ENCODE data around the gene FZD4. TPM values are rescaled to one million over a fixed set of nuclear protein-coding genes. Genes with fewer than 3 reads are reported as not detected.

The FZD4 gene
- polyA plus RNA-seq, 2 donors, result 1.4 to 2.0 TPM

DNA sequence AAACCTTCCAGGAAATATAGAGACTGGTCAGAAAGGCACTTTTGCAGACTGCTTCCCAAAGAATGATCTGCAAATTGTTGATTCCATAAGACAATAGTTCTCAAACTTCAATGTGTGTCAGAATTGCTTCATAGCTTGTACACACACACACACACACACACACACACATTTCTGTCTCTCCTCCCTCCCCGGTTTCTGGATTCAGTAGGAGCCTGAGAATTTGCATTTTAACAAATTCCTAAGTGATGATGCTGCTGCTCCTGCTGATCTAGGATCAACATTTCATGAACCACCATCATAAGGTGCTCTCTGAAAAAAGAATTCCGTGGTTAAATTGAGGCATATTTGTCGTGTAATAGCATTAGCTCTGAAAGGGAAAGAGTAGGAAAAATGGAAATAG is 35.3 kb upstream of the FZD4 start:
- H3K27ac ChIP-seq (ENCODE audit: low read depth in 2 of 2, low read length in 1 of 2), result no peak overlapping the region
- no peaks in the 10 kb centered on the region for H3K9me3 ChIP-seq (ENCODE audit: control insufficient read depth in 2 of 2, insufficient read depth in 1 of 2, low read depth in 1 of 2, low read length in 1 of 2)
- H3K4me3 ChIP-seq (ENCODE audit: low read depth in 1 of 2, low read length in 2 of 2), result no peak overlapping the region
- no peaks in the 10 kb centered on the region for H3K36me3 ChIP-seq (ENCODE audit: control insufficient read depth in 2 of 2, insufficient read depth in 2 of 2, low read length in 1 of 2)
- no peaks in the 10 kb centered on the region for H3K27me3 ChIP-seq (ENCODE audit: control insufficient read depth in 1 of 2, insufficient read depth in 2 of 2, low read length in 2 of 2)
- WGBS, 2 donors, result 56 to 62% methylated on average over 3 of the region's 3 CpGs
- no peaks in the 10 kb centered on the region for H3K4me1 ChIP-seq (ENCODE audit: control insufficient read depth in 2 of 2, insufficient read depth in 2 of 2, low read length in 1 of 2)

DNA sequence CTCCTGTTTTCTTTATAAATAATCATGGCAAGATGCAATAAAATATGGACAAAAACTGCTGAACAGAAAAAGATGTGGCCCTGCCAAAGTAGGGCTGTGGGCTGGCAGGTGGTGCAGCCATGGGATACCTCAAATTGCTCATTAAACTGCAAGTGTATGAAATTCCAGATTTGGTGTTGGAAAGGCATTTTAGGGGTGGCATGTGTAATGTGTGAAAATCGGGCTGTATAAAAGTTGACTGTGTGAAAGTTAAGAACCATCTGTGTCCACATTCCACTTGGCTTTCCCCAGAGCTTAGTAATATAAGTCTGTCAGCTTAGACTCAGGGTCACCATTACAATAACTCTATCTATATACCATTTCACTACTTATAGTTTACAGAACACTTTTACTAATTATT is 34.8 kb upstream of the FZD4 start:
- Histone ChIP-seq H3K9me3 (ENCODE audit: control insufficient read depth in 2 of 2, insufficient read depth in 1 of 2, low read depth in 1 of 2, low read length in 1 of 2) (no peaks in the 10 kb centered on the region), H3K36me3 (ENCODE audit: control insufficient read depth in 2 of 2, insufficient read depth in 2 of 2, low read length in 1 of 2) (no peaks in the 10 kb centered on the region), H3K27me3 (ENCODE audit: control insufficient read depth in 1 of 2, insufficient read depth in 2 of 2, low read length in 2 of 2) (no peaks in the 10 kb centered on the region), H3K4me3 (ENCODE audit: low read depth in 1 of 2, low read length in 2 of 2) (no peak overlapping the region), H3K4me1 (ENCODE audit: control insufficient read depth in 2 of 2, insufficient read depth in 2 of 2, low read length in 1 of 2) (no peaks in the 10 kb centered on the region), H3K27ac (ENCODE audit: low read depth in 2 of 2, low read length in 1 of 2) (no peak overlapping the region)
- WGBS, 2 donors, result 39 to 51% methylated on average over 1 of the region's 1 CpG

DNA sequence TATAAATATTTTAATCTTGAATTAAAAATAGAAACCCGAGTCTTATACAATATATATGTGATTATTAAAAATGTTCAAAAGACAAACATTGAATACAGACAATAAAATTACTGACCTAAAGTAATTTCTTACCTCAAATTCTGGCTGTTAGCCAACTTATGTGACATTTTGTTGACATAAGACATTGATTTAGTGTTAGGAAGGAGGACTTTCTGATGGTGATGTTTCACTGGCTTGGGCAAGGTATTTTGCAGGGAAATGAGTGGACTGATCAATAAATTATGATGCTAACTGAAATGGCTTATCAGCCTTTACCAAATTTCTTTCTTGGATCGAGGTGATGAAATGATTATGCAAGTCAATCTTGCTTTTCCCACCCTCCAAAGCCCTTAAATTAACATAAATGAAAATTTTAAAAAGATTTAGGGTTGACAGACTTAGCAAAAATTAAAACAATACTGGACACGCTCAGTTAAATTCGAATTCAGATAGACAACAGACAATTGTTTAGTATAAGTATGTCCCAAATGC is 33.2 kb upstream of the FZD4 start:
- 77 to 79% methylated on average over 4 of the region's 4 CpGs for WGBS, 2 donors
- Histone ChIP-seq H3K27me3 (ENCODE audit: control insufficient read depth in 1 of 2, insufficient read depth in 2 of 2, low read length in 2 of 2) (no peaks in the 10 kb centered on the region), H3K4me3 (ENCODE audit: low read depth in 1 of 2, low read length in 2 of 2) (no peak overlapping the region), H3K4me1 (ENCODE audit: control insufficient read depth in 2 of 2, insufficient read depth in 2 of 2, low read length in 1 of 2) (no peaks in the 10 kb centered on the region), H3K27ac (ENCODE audit: low read depth in 2 of 2, low read length in 1 of 2) (no peak overlapping the region), H3K9me3 (ENCODE audit: control insufficient read depth in 2 of 2, insufficient read depth in 1 of 2, low read depth in 1 of 2, low read length in 1 of 2) (no peaks in the 10 kb centered on the region), H3K36me3 (ENCODE audit: control insufficient read depth in 2 of 2, insufficient read depth in 2 of 2, low read length in 1 of 2) (no peaks in the 10 kb centered on the region)

GRCh38 chr11:86987679-86988078 is 32.5 kb upstream of the FZD4 start:
- Histone ChIP-seq H3K9me3 (ENCODE audit: control insufficient read depth in 2 of 2, insufficient read depth in 1 of 2, low read depth in 1 of 2, low read length in 1 of 2) (no peaks in the 10 kb centered on the region), H3K27ac (ENCODE audit: low read depth in 2 of 2, low read length in 1 of 2) (no peak overlapping the region), H3K4me1 (ENCODE audit: control insufficient read depth in 2 of 2, insufficient read depth in 2 of 2, low read length in 1 of 2) (no peaks in the 10 kb centered on the region), H3K36me3 (ENCODE audit: control insufficient read depth in 2 of 2, insufficient read depth in 2 of 2, low read length in 1 of 2) (no peaks in the 10 kb centered on the region), H3K27me3 (ENCODE audit: control insufficient read depth in 1 of 2, insufficient read depth in 2 of 2, low read length in 2 of 2) (no peaks in the 10 kb centered on the region), H3K4me3 (ENCODE audit: low read depth in 1 of 2, low read length in 2 of 2) (no peak overlapping the region)
- WGBS, 2 donors, result 76 to 84% methylated on average over 1 of the region's 1 CpG

DNA sequence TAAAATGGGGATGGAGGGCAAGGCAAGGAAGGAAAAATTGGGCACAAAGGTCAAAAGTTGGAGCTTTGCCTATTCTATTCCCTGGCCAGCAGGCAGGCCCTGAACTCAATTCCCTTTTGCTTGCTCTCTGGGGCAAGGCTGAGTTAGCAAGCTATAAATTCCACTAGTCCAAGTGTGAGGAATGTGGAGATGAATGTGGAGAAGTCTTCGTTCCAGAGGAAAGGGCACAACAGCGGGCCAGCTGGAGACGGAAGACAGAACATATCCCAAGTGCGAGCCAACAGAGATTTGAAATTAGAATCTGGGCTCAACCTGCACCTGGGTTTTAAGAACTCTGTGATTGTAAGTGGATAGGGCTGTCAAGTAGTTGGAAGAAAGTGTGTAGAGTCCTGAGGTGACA is 29.5 kb upstream of the FZD4 start:
- no peak overlapping the region for H3K4me3 ChIP-seq (ENCODE audit: low read depth in 1 of 2, low read length in 2 of 2)
- H3K4me1 ChIP-seq (ENCODE audit: control insufficient read depth in 2 of 2, insufficient read depth in 2 of 2, low read length in 1 of 2), result no peaks in the 10 kb centered on the region
- no peaks in the 10 kb centered on the region for H3K9me3 ChIP-seq (ENCODE audit: control insufficient read depth in 2 of 2, insufficient read depth in 1 of 2, low read depth in 1 of 2, low read length in 1 of 2)
- H3K27ac ChIP-seq (ENCODE audit: low read depth in 2 of 2, low read length in 1 of 2), result no peak overlapping the region
- WGBS, 2 donors, result 90 to 96% methylated on average over 4 of the region's 4 CpGs
- H3K27me3 ChIP-seq (ENCODE audit: control insufficient read depth in 1 of 2, insufficient read depth in 2 of 2, low read length in 2 of 2), result no peaks in the 10 kb centered on the region
- no peaks in the 10 kb centered on the region for H3K36me3 ChIP-seq (ENCODE audit: control insufficient read depth in 2 of 2, insufficient read depth in 2 of 2, low read length in 1 of 2)

DNA sequence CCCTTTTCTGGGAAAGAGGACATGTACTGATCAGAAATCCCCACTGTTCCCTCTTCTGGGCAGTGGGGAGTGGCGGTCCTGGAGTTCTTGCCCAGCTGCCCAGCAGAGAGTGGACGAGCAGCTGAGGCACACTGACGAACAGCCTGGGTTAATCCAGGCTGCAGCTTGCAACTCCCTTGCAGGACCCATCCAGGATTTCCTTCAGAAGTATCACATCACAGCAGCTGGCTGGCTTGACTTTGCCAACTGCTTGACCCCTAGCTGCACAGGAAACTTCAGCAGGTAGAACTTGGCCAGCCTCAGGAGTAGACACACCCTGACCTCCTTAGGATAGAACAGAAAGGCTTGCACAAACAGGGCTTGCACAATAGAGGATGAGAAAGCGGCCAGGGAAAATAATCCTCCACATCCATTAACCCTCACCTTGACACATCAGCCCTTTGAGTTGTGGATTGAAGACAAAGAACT is 27.9 kb upstream of the FZD4 start:
- Histone ChIP-seq H3K27me3 (ENCODE audit: control insufficient read depth in 1 of 2, insufficient read depth in 2 of 2, low read length in 2 of 2) (no peaks in the 10 kb centered on the region), H3K27ac (ENCODE audit: low read depth in 2 of 2, low read length in 1 of 2) (no peak overlapping the region), H3K36me3 (ENCODE audit: control insufficient read depth in 2 of 2, insufficient read depth in 2 of 2, low read length in 1 of 2) (no peaks in the 10 kb centered on the region), H3K9me3 (ENCODE audit: control insufficient read depth in 2 of 2, insufficient read depth in 1 of 2, low read depth in 1 of 2, low read length in 1 of 2) (no peaks in the 10 kb centered on the region), H3K4me1 (ENCODE audit: control insufficient read depth in 2 of 2, insufficient read depth in 2 of 2, low read length in 1 of 2) (no peaks in the 10 kb centered on the region), H3K4me3 (ENCODE audit: low read depth in 1 of 2, low read length in 2 of 2) (no peak overlapping the region)
- WGBS, 2 donors, result 52 to 81% methylated on average over 4 of the region's 4 CpGs

- Histone ChIP-seq H3K27me3 (ENCODE audit: control insufficient read depth in 1 of 2, insufficient read depth in 2 of 2, low read length in 2 of 2) (no peaks in the 10 kb centered on the region), H3K9me3 (ENCODE audit: control insufficient read depth in 2 of 2, insufficient read depth in 1 of 2, low read depth in 1 of 2, low read length in 1 of 2) (no peaks in the 10 kb centered on the region), H3K4me1 (ENCODE audit: control insufficient read depth in 2 of 2, insufficient read depth in 2 of 2, low read length in 1 of 2) (no peaks in the 10 kb centered on the region), H3K4me3 (ENCODE audit: low read depth in 1 of 2, low read length in 2 of 2) (no peak overlapping the region), H3K36me3 (ENCODE audit: control insufficient read depth in 2 of 2, insufficient read depth in 2 of 2, low read length in 1 of 2) (no peaks in the 10 kb centered on the region), H3K27ac (ENCODE audit: low read depth in 2 of 2, low read length in 1 of 2) (no peak overlapping the region)
- 84 to 88% methylated on average over 7 of the region's 7 CpGs for WGBS, 2 donors
These were observed 26.8 kb upstream of the FZD4 start for GRCh38 chr11:86981777-86982540.

DNA sequence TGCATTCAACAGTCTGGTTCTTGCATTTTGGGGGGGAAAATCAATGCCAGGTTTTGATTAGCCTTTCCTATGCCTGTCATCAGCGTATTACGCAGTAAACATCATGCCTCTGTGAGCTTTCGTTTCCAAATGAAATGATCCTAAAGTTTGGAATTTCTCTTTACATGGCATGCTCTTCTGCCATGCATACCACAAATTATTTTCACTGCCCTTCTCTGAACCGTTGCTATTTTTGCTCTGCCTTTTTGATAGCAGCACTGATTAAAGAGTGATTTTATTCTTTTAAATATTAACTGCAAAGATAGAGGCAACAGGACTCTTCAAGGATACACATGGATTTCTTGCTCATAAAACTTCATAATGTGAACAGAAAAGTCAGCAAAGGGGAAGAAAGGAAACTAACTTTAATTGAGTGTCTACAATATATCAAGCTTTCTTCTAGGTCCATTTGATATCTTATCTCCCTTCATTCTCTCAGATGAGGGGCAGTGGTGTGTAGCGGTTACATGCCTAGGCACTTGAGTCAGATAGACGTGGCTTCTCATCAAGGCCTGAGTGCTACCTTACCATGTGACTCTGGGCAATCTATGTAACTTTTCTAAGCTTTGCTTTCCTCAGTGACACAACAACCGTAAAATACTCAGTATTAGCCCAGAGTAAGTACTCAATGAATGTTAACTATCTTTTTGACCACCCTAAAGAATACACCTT is 25.0 kb upstream of the FZD4 start:
- H3K36me3 ChIP-seq (ENCODE audit: control insufficient read depth in 2 of 2, insufficient read depth in 2 of 2, low read length in 1 of 2), result no peaks in the 10 kb centered on the region
- 73 to 77% methylated on average over 7 of the region's 7 CpGs for WGBS, 2 donors
- no peaks in the 10 kb centered on the region for H3K9me3 ChIP-seq (ENCODE audit: control insufficient read depth in 2 of 2, insufficient read depth in 1 of 2, low read depth in 1 of 2, low read length in 1 of 2)
- no peak overlapping the region for H3K4me3 ChIP-seq (ENCODE audit: low read depth in 1 of 2, low read length in 2 of 2)
- no peak overlapping the region for H3K27ac ChIP-seq (ENCODE audit: low read depth in 2 of 2, low read length in 1 of 2)
- H3K27me3 ChIP-seq (ENCODE audit: control insufficient read depth in 1 of 2, insufficient read depth in 2 of 2, low read length in 2 of 2), result no peaks in the 10 kb centered on the region
- no peaks in the 10 kb centered on the region for H3K4me1 ChIP-seq (ENCODE audit: control insufficient read depth in 2 of 2, insufficient read depth in 2 of 2, low read length in 1 of 2)

GRCh38 chr11:86978756-86979608 is 23.8 kb upstream of the FZD4 start:
- H3K4me3 ChIP-seq (ENCODE audit: low read depth in 1 of 2, low read length in 2 of 2), result no peak overlapping the region
- H3K4me1 ChIP-seq (ENCODE audit: control insufficient read depth in 2 of 2, insufficient read depth in 2 of 2, low read length in 1 of 2), result no peaks in the 10 kb centered on the region
- no peaks in the 10 kb centered on the region for H3K27me3 ChIP-seq (ENCODE audit: control insufficient read depth in 1 of 2, insufficient read depth in 2 of 2, low read length in 2 of 2)
- no peaks in the 10 kb centered on the region for H3K9me3 ChIP-seq (ENCODE audit: control insufficient read depth in 2 of 2, insufficient read depth in 1 of 2, low read depth in 1 of 2, low read length in 1 of 2)
- H3K36me3 ChIP-seq (ENCODE audit: control insufficient read depth in 2 of 2, insufficient read depth in 2 of 2, low read length in 1 of 2), result no peaks in the 10 kb centered on the region
- H3K27ac ChIP-seq (ENCODE audit: low read depth in 2 of 2, low read length in 1 of 2), result no peak overlapping the region
- WGBS, 2 donors, result 55 to 57% methylated on average over 3 of the region's 3 CpGs
